ENCODE results near the gene IPMK. TPM values are rescaled to one million over a fixed set of nuclear protein-coding genes. Genes with fewer than 3 reads are reported as not detected.

Gene IPMK
- total RNA-seq, 4 donors from 2014 or later, result 3.4 to 5.5 (median 4.3) TPM

DNA sequence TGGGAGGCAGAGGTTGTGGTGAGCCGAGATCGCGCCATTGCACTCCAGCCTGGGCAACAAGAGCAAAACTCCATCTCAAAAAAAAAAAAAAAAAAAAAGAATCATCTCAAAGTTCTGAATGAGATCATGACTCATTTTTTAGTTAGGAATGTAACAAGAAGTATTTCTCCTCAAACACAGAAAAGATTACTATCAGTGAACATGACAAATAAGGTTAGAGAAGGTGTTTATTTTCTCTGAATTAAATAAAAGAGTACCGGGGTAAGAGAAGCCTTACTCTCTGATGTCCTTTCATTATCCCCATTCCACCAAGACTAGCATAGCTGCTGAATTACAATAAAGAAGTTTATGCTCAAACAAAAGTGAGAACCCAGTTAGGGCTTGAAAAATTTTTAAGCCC is 50.1 kb downstream of the IPMK start:
- Histone ChIP-seq H3K4me3 (no peak overlapping the region), H3K4me1 (no peaks in the 10 kb centered on the region), H3K27me3 (no peaks in the 10 kb centered on the region), H3K27ac (replicated peaks in 1 of 4) (no peak overlapping the region), H3K9me3 (no peaks in the 10 kb centered on the region), H3K36me3 (peaks cover 0 to 8% (median 4%) of the 10 kb centered on the region in 4 donors)
- TF ChIP-seq POLR2AphosphoS5 (IDR thresholded peaks at IDR 0.05) (no peak), POLR2A (IDR thresholded peaks at IDR 0.05; ENCODE audit: low read depth) (no peak), EP300 (IDR thresholded peaks at IDR 0.05) (no peak)
- TF ChIP-seq, protein P1, sequence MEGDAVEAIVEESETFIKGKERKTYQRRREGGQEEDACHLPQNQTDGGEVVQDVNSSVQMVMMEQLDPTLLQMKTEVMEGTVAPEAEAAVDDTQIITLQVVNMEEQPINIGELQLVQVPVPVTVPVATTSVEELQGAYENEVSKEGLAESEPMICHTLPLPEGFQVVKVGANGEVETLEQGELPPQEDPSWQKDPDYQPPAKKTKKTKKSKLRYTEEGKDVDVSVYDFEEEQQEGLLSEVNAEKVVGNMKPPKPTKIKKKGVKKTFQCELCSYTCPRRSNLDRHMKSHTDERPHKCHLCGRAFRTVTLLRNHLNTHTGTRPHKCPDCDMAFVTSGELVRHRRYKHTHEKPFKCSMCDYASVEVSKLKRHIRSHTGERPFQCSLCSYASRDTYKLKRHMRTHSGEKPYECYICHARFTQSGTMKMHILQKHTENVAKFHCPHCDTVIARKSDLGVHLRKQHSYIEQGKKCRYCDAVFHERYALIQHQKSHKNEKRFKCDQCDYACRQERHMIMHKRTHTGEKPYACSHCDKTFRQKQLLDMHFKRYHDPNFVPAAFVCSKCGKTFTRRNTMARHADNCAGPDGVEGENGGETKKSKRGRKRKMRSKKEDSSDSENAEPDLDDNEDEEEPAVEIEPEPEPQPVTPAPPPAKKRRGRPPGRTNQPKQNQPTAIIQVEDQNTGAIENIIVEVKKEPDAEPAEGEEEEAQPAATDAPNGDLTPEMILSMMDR (IDR thresholded peaks at IDR 0.05), result no peak
- WGBS, result 83% methylated on average over 4 of the region's 4 CpGs
- intact Hi-C loops (cut with DNase I), result no loop called here
- no peak for DNase-seq (ENCODE audit: extremely low spot score)

GRCh38 chr10:58212622-58213021 is 55.1 kb downstream of the IPMK start:
- no peak for DNase-seq (ENCODE audit: extremely low spot score)
- 88% methylated on average over 3 of the region's 3 CpGs for WGBS
- no peaks in the 10 kb centered on the region for H3K9me3 ChIP-seq
- H3K4me1 ChIP-seq, result no peaks in the 10 kb centered on the region
- intact Hi-C loops (cut with DNase I), result no loop called here
- TF ChIP-seq POLR2AphosphoS5 (IDR thresholded peaks at IDR 0.05) (no peak), EP300 (IDR thresholded peaks at IDR 0.05) (no peak), POLR2A (IDR thresholded peaks at IDR 0.05; ENCODE audit: low read depth) (no peak)
- TF ChIP-seq, protein P1 (IDR thresholded peaks at IDR 0.05), result no peak
- no peak overlapping the region for H3K4me3 ChIP-seq
- peaks cover 3 to 12% (median 12%) of the 10 kb centered on the region in 4 donors for H3K36me3 ChIP-seq
- no peak overlapping the region for H3K27ac ChIP-seq (replicated peaks in 1 of 4)
- no peaks in the 10 kb centered on the region for H3K27me3 ChIP-seq

DNA sequence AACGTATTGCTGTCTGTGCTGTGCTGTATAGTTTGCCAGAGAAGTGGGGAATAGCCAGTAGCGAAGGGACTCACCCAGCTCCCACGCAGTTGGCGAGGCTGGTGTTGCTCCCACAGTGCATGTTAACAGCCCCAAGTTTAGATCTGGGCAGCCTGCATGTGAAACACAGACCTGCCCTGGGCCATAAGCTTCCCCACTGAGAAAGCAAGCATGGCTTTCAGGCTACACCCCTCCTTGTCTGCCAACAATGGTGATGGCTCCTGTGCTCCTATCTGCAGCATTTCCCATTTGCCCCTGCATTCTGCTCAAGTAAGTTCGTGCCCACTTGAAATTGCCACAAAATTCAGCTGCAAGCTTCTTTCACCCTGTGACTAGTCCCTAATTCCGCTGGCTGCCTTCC is 57.5 kb downstream of the IPMK start:
- intact Hi-C loops (cut with DNase I), result no loop called here
- H3K36me3 ChIP-seq, result peaks cover 3 to 12% (median 10%) of the 10 kb centered on the region in 4 donors

DNA sequence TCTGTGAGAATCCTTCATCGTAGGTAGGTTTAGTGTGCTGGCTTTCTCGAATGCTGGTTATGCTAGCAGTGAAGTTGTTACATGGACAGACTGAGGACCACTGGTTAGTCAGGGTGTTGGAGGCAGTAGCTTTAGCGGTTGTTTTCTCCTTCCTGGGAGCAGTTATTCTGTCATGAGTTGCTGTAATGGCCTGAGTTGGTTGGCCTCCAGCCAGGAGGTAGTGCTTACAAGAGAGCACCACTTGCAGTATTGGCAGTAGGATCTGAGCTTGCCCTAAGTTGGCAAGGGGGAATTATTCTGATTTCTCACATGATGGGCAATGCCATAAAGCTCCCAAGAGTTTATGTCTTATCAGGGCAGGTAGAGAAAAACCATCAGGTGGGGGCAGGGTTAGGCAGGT is 58.0 kb downstream of the IPMK start:
- no peaks in the 10 kb centered on the region for H3K9me3 ChIP-seq
- TF ChIP-seq EP300 (IDR thresholded peaks at IDR 0.05) (no peak), POLR2AphosphoS5 (IDR thresholded peaks at IDR 0.05) (no peak), POLR2A (IDR thresholded peaks at IDR 0.05; ENCODE audit: low read depth) (no peak)
- TF ChIP-seq, protein P1 (IDR thresholded peaks at IDR 0.05), result no peak
- H3K4me3 ChIP-seq, result no peak overlapping the region
- WGBS, result 86% methylated on average over 3 of the region's 3 CpGs
- DNase-seq (ENCODE audit: extremely low spot score), result no peak
- H3K27me3 ChIP-seq, result no peaks in the 10 kb centered on the region
- H3K27ac ChIP-seq (replicated peaks in 1 of 4), result no peak overlapping the region
- no peaks in the 10 kb centered on the region for H3K4me1 ChIP-seq
- H3K36me3 ChIP-seq, result peaks cover 3 to 12% (median 10%) of the 10 kb centered on the region in 4 donors
- intact Hi-C loops (cut with DNase I), result no loop called here

More for the DNA sequence above, 57.5 kb downstream of the IPMK start:
- Histone ChIP-seq H3K4me1 (no peaks in the 10 kb centered on the region), H3K9me3 (no peaks in the 10 kb centered on the region), H3K27me3 (no peaks in the 10 kb centered on the region), H3K27ac (replicated peaks in 1 of 4) (no peak overlapping the region), H3K4me3 (no peak overlapping the region)
- 87% methylated on average over 2 of the region's 6 CpGs for WGBS
- TF ChIP-seq POLR2A (IDR thresholded peaks at IDR 0.05; ENCODE audit: low read depth) (no peak), POLR2AphosphoS5 (IDR thresholded peaks at IDR 0.05) (no peak), EP300 (IDR thresholded peaks at IDR 0.05) (no peak)
- TF ChIP-seq, protein P1 (IDR thresholded peaks at IDR 0.05), result no peak
- DNase-seq (ENCODE audit: extremely low spot score), result no peak

DNA sequence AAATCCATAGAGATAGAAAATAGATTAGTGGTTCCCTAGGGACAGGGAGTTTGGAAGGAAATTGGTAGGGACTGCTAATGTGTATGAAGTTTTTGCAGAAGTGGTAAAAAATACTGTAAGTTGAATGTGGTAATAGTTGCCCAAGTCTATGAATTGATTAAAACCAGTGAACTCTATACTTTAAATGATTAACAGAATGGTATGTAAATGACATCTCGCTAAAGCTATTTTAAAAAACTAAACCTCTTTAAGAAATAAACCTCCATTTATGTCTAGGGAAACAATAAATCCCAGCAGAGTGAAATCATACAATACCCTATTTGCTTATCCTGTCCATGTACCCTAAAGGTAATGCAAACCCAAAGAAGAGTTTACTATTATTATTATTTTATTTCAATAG is 61.4 kb downstream of the IPMK start:
- TF ChIP-seq, protein P1 (IDR thresholded peaks at IDR 0.05), result no peak
- TF ChIP-seq POLR2A (IDR thresholded peaks at IDR 0.05; ENCODE audit: low read depth) (no peak), POLR2AphosphoS5 (IDR thresholded peaks at IDR 0.05) (no peak), EP300 (IDR thresholded peaks at IDR 0.05) (no peak)
- H3K4me1 ChIP-seq, result no peaks in the 10 kb centered on the region
- no peaks in the 10 kb centered on the region for H3K9me3 ChIP-seq
- WGBS, result 100% methylated on average over 1 of the region's 1 CpG
- DNase-seq (ENCODE audit: extremely low spot score), result no peak
- intact Hi-C loops (cut with DNase I), result no loop called here
- no peaks in the 10 kb centered on the region for H3K27me3 ChIP-seq
- H3K4me3 ChIP-seq, result no peak overlapping the region
- no peak overlapping the region for H3K27ac ChIP-seq (replicated peaks in 1 of 4)
- peaks cover 0 to 5% (median 0%) of the 10 kb centered on the region in 4 donors for H3K36me3 ChIP-seq

Data from esophagus muscularis mucosa (tissue), 4 donors.